ENCODE results near the gene BAD.

The BAD gene

DNA sequence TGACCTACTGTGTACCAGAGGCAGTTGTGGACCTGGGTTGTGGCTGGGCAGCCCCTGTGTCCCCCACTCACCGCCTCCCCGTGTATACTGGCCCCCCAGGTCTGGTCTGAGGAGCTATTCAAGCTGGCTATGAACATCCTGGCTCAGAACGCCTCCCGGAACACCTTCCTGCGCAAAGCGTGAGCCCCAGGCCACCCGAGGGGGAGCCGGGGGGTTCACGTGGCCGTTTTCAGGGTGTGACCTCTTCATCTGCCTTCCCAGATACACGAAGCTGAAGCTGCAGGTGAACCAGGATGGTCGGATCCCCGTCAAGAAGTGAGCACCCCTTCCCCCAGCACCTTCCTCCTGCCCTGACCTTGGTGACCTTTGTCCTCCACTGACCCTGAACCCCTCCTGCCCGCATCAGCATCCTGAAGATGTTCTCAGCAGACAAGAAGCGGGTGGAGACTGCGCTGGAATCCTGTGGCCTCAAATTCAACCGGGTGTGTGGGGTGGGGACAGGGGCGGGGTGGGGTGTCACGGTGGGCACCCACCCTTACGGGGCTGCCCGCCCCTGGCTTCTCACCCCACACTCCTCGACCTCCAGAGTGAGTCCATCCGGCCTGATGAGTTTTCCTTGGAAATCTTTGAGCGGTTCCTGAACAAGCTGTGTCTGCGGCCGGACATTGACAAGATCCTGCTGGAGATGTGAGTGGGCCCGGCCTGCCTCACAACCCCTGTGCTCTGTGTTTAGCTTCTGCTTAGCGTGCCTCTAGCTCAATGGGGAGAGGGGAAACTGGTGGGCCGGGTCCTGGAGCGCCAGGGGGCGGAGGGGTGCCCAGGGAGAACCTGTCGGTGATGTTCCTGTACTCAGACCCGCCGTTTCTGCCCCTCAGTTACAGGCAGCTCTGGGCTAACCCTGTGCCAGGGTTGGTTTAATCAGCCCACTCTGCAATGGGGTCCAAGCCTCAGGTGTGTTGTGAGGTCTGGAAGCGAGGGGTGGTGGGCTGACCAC is 29.0 kb downstream of the BAD start:
- ChIA-PET CTCF (no interaction called here), POLR2A (interaction anchor here (0.8 to 4.1 kb wide), 5 partner anchors 9 to 62 kb away, joined by 3 to 18 read pairs (median 4); partner anchors contain the start of genes FKBP2, PPP1R14B, PRDX5 and TRMT112)
- DNase-seq (ENCODE audit: extremely low spot score) = no peak
- TF ChIP-seq, protein P1, sequence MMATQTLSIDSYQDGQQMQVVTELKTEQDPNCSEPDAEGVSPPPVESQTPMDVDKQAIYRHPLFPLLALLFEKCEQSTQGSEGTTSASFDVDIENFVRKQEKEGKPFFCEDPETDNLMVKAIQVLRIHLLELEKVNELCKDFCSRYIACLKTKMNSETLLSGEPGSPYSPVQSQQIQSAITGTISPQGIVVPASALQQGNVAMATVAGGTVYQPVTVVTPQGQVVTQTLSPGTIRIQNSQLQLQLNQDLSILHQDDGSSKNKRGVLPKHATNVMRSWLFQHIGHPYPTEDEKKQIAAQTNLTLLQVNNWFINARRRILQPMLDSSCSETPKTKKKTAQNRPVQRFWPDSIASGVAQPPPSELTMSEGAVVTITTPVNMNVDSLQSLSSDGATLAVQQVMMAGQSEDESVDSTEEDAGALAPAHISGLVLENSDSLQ (IDR thresholded peaks at IDR 0.05) = no peak
- TF ChIP-seq SP1 (IDR thresholded peaks at IDR 0.05) (no peak), ARNT (IDR thresholded peaks at IDR 0.05) (no peak), FOXK2 (IDR thresholded peaks at IDR 0.05) (no peak), L3MBTL2 (conservative IDR thresholded peaks at IDR 0.05) (no peak), NFRKB (IDR thresholded peaks at IDR 0.05) (no peak), SUZ12 (IDR thresholded peaks at IDR 0.05) (no peak), HDGF (IDR thresholded peaks at IDR 0.05; ENCODE audit: borderline replicate concordance) (no peak), FOXA1 (IDR thresholded peaks at IDR 0.05) (no peak), CTBP1 (IDR thresholded peaks at IDR 0.05; ENCODE audit: borderline replicate concordance) (no peak), TARDBP (IDR thresholded peaks at IDR 0.05) (no peak), ZNF384 (IDR thresholded peaks at IDR 0.05) (no peak), FOXM1 (IDR thresholded peaks at IDR 0.05; ENCODE audit: borderline replicate concordance) (no peak), ELF4 (IDR thresholded peaks at IDR 0.05) (no peak), LEF1 (IDR thresholded peaks at IDR 0.05; ENCODE audit: borderline replicate concordance) (no peak), BHLHE40 (IDR thresholded peaks at IDR 0.05; ENCODE audit: borderline replicate concordance) (no peak)

DNA sequence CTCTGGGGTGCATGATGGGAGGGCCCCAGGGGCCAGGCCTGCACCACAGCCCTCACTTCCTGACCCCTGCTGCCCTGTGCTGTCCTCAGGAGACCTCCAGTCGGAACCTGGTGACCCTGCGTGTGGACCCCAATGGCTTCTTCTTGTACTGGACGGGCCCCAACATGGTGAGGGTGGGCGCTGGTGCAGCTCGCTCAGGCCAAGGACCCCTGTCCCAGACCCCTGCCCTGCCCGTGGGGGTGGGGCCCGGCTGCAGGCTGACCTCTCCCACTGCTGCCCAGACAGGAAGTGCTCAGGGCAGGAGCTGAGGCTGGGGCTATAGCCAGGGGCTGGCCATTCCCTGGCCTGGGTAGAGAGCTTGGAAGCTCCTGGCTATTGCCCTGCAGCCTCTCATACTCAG is 30.1 kb downstream of the BAD start:
- ChIA-PET CTCF (no interaction called here), POLR2A (interaction anchor here (1.1 to 1.4 kb wide), 3 partner anchors 11 to 69 kb away, joined by 3 to 4 read pairs (median 4); no protein-coding TSS in a partner anchor)
- TF ChIP-seq ZNF384 (IDR thresholded peaks at IDR 0.05) (no peak), ARNT (IDR thresholded peaks at IDR 0.05) (no peak), L3MBTL2 (conservative IDR thresholded peaks at IDR 0.05) (no peak), ELF4 (IDR thresholded peaks at IDR 0.05) (no peak), CTBP1 (IDR thresholded peaks at IDR 0.05; ENCODE audit: borderline replicate concordance) (no peak), SUZ12 (IDR thresholded peaks at IDR 0.05) (no peak)
- DNase-seq (ENCODE audit: extremely low spot score) = no peak

DNA sequence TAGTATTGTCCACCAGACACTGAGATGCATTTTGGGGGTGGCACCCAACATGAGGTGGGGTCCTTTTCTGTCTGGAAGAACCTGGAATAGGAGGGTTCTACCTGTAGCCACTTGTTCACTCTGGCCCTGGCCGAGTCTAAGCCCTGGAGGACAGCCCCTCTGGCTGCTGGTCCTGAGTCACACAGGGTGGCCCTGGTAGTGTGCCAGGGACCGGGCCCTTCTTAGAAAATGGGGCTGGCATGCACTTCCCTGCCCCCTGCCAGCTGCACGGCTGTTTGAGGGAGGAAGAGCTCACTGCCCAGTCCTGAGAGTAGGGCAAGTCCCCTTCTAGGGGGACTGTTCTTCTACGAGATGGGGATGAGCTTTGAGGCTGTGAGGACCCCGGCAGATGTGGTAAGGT is 31.0 kb downstream of the BAD start:
- POLR2A ChIA-PET = interaction anchor here (1.1 to 1.4 kb wide), 3 partner anchors 10 to 68 kb away, joined by 3 to 4 read pairs (median 4); no protein-coding TSS in a partner anchor
- no peak for DNase-seq (ENCODE audit: extremely low spot score)
- TF ChIP-seq TARDBP (IDR thresholded peaks at IDR 0.05) (no peak), NFRKB (IDR thresholded peaks at IDR 0.05) (no peak), LEF1 (IDR thresholded peaks at IDR 0.05; ENCODE audit: borderline replicate concordance) (no peak), SP1 (IDR thresholded peaks at IDR 0.05) (no peak), ZNF384 (IDR thresholded peaks at IDR 0.05) (no peak), BHLHE40 (IDR thresholded peaks at IDR 0.05; ENCODE audit: borderline replicate concordance) (no peak), HDGF (IDR thresholded peaks at IDR 0.05; ENCODE audit: borderline replicate concordance) (no peak), ELF4 (IDR thresholded peaks at IDR 0.05) (no peak), FOXA1 (IDR thresholded peaks at IDR 0.05) (no peak), L3MBTL2 (conservative IDR thresholded peaks at IDR 0.05) (no peak), SUZ12 (IDR thresholded peaks at IDR 0.05) (no peak)
- TF ChIP-seq, protein P1 (IDR thresholded peaks at IDR 0.05) = no peak
- CTCF ChIA-PET = no interaction called here

DNA sequence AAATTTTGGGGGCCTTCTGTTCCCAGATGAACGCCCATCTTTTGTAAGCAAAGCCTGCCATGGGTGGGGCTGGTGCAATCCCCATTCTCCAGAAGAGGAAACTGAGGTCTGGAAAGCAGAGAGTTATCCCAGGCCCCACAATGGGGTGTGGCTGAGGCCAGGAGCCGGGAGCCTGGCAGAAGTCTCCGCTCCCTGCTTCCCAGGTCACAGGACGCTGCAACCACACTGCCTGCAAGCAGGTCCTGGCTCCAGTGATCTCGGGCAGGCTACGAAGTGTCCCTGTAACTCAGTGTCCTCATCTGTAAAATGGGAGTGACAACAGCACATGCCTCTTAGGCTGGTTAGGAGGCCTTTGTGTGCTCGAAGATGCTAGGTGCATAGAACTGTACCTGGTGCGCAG is 31.4 kb downstream of the BAD start:
- TF ChIP-seq FOXM1 (IDR thresholded peaks at IDR 0.05; ENCODE audit: borderline replicate concordance) (no peak), FOXK2 (IDR thresholded peaks at IDR 0.05) (no peak), LEF1 (IDR thresholded peaks at IDR 0.05; ENCODE audit: borderline replicate concordance) (no peak), CTBP1 (IDR thresholded peaks at IDR 0.05; ENCODE audit: borderline replicate concordance) (no peak), SP1 (IDR thresholded peaks at IDR 0.05) (no peak), ZNF384 (IDR thresholded peaks at IDR 0.05) (no peak), BHLHE40 (IDR thresholded peaks at IDR 0.05; ENCODE audit: borderline replicate concordance) (no peak), SUZ12 (IDR thresholded peaks at IDR 0.05) (no peak), NFRKB (IDR thresholded peaks at IDR 0.05) (no peak), L3MBTL2 (conservative IDR thresholded peaks at IDR 0.05) (no peak), TARDBP (IDR thresholded peaks at IDR 0.05) (no peak), FOXA1 (IDR thresholded peaks at IDR 0.05) (no peak), ARNT (IDR thresholded peaks at IDR 0.05) (no peak), HDGF (IDR thresholded peaks at IDR 0.05; ENCODE audit: borderline replicate concordance) (no peak), ELF4 (IDR thresholded peaks at IDR 0.05) (no peak)
- TF ChIP-seq, protein P1 (IDR thresholded peaks at IDR 0.05) = no peak
- CTCF ChIA-PET = no interaction called here
- DNase-seq (ENCODE audit: extremely low spot score) = no peak
- POLR2A ChIA-PET = interaction anchor here (1.1 to 8.9 kb wide), 2 partner anchors 9 to 17 kb away, joined by 3 to 78 read pairs; no protein-coding TSS in a partner anchor

DNA sequence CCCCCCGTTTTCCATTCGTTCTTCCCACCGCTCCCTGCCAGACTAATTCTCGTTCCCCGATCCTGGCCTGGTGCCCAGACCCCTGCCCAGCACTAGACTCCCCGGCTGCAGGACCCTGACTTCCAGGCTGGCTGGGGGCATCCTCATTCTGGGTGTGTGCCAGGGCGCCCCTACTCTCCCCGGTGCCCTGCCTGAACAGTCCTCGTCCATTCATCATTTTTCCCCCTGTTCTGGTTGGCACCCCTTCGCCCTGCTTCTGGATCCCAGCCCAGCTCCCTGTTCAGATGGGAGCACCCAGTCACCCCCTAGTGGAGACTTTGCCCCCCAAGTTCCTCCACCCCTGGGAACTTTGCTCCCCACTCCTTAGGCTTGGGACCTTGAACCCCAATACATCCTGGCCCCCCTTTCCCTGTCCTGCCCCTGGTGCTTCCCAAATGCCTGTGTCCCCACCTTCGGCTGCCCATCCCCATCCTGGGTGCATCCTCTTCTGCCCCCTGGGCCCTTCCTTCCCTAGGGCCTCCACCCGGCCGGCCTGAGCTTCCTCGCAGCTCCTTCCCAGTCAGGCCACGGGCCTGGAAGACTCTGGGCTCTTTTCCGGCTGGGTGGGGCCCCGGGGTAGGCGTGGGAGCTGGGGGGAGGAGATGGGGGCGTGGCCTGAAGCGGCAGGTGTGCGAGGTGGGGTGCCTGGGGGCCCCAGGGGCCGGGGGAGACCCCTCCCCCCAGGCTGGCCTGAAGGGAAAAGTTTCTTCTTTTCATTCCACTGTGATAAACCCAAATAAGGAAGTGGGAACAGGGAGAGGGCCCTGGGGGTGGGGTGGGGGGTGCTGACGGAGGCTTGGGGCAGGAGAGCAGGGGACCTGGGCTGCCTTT is 32.2 kb downstream of the BAD start:
- no peak for DNase-seq (ENCODE audit: extremely low spot score)
- POLR2A ChIA-PET = interaction anchor here (0.8 to 8.9 kb wide), 4 partner anchors 10 to 68 kb away, joined by 3 to 78 read pairs (median 4); no protein-coding TSS in a partner anchor
- CTCF ChIA-PET = interaction anchor here (0.6 to 3.3 kb wide), 7 partner anchors 15 to 1101 kb away, joined by 3 to 14 read pairs (median 5); partner anchors contain the start of genes ESRRA, FERMT3, NUDT22 and TRPT1
- TF ChIP-seq HDGF (IDR thresholded peaks at IDR 0.05; ENCODE audit: borderline replicate concordance) (no peak), CTBP1 (IDR thresholded peaks at IDR 0.05; ENCODE audit: borderline replicate concordance) (no peak), ZNF384 (IDR thresholded peaks at IDR 0.05) (no peak), FOXK2 (IDR thresholded peaks at IDR 0.05) (no peak), TARDBP (IDR thresholded peaks at IDR 0.05) (no peak), LEF1 (IDR thresholded peaks at IDR 0.05; ENCODE audit: borderline replicate concordance) (no peak), FOXM1 (IDR thresholded peaks at IDR 0.05; ENCODE audit: borderline replicate concordance) (no peak), SUZ12 (IDR thresholded peaks at IDR 0.05) (no peak)
